HepG2 (cell line): ENCODE results near the gene ATP13A2. TPM values are rescaled to one million over a fixed set of nuclear protein-coding genes. Genes with fewer than 3 reads are reported as not detected.

ENCODE experiments used
- ATAC-seq: fragments of 200-7000 bp; cut with Tn5 transposase; 3 replicates; pipeline ENCODE4 v1.9.1; 2020; ENCODE audit warnings: mild to moderate bottlenecking, moderate library complexity
- BruUV-seq: library from RNA; stranded (reverse); fragments of 400-500 nt; replicated peaks from 2 replicates; lab custom pipeline; 2021; lab: Mats Ljungman, UMichigan
- CTCF ChIA-PET: fragments of 300-600 bp; formaldehyde crosslinking; extraction: SDS; loops from one replicate; lab custom pipeline; 2021; ENCODE audit warnings: low total read pairs, inconsistent platforms, low intra/inter-chr PET ratio; lab: Yijun Ruan, JAX
- POLR2A ChIA-PET: fragments of 350-600 bp; sonication (Branson Sonifier 250); formaldehyde crosslinking; loops from one replicate; lab custom pipeline; 2020; ENCODE audit warnings: antibody characterized with exemption, inconsistent platforms; lab: Yijun Ruan, JAX
- DNase-seq: peaks from one replicate; pipeline ENCODE4 v3.0.0-alpha.2; 2015; ENCODE audit warnings: low spot score
- FAIRE-seq: peaks from 3 replicates; lab custom pipeline; 2011; peaks lifted over from hg19 to GRCh38; lab: Jason Lieb, UNC
- H2AFZ ChIP-seq: one replicate; pipeline ENCODE4 v1.6.1; 2011; ENCODE audit warnings: low read length, inconsistent platforms
- H3K27ac ChIP-seq: fragments of 300-600 bp; 3 replicates; pipeline ENCODE4 v1.8.0; 2011; ENCODE audit warnings: mixed run types, mild to moderate bottlenecking, mixed read lengths, low read length, inconsistent platforms; ENCODE audit not compliant: insufficient read depth; ENCODE audit errors: extremely low read length
- H3K27me3 ChIP-seq, 2 experiments: fragments of 200-600 bp in 1 of 2; 2 replicates in 1 of 2; 3 replicates in 1 of 2; pipeline versions ENCODE4 v1.6.0 to v1.8.0; 2011; ENCODE audit warnings: low read length in 2 of 2, mild to moderate bottlenecking in 2 of 2, moderate library complexity in 2 of 2, inconsistent platforms in 1 of 2; ENCODE audit not compliant: insufficient read depth in 2 of 2, control insufficient read depth in 1 of 2
- H3K36me3 ChIP-seq, 2 experiments: fragments of 200-600 bp in 1 of 2; replicated peaks in 1 of 2; 2 replicates in 1 of 2; 3 replicates in 1 of 2; pipeline versions ENCODE4 v1.5.1 to v1.8.0; 2011; ENCODE audit warnings: low read length in 2 of 2, inconsistent platforms in 1 of 2; ENCODE audit not compliant: insufficient read depth in 2 of 2, control insufficient read depth in 1 of 2
- H3K4me1 ChIP-seq: 2 replicates; pipeline ENCODE4 v1.5.1; 2012; ENCODE audit warnings: low read length, inconsistent platforms; ENCODE audit not compliant: insufficient read depth
- H3K4me2 ChIP-seq: 2 replicates; pipeline ENCODE4 v1.6.0; 2011; ENCODE audit warnings: low read depth, low read length, inconsistent platforms
- H3K4me3 ChIP-seq, 3 experiments: fragments of 200-600 bp in 1 of 3; sonication (generic), shearing (Covaris generic) in 1 of 3; replicated peaks in 1 of 3; 2 replicates each; pipeline ENCODE4 v1.5.1; 2011 to 2016; ENCODE audit warnings: low read length in 3 of 3, inconsistent platforms in 2 of 3, low read depth in 2 of 3, mild to moderate bottlenecking in 2 of 3, control low read depth in 1 of 3, mixed read lengths in 1 of 3; ENCODE audit not compliant: insufficient read depth in 1 of 3
- H3K79me2 ChIP-seq: one replicate; pipeline ENCODE4 v1.6.1; 2011; ENCODE audit warnings: low read length, inconsistent platforms; ENCODE audit not compliant: insufficient read depth
- H3K9ac ChIP-seq: 2 replicates; pipeline ENCODE4 v1.6.0; 2011; ENCODE audit warnings: mild to moderate bottlenecking, low read depth, low read length, inconsistent platforms; ENCODE audit not compliant: insufficient read depth
- H3K9me3 ChIP-seq: 2 replicates; pipeline ENCODE4 v1.5.1; 2012; ENCODE audit warnings: mild to moderate bottlenecking, low read length
- H4K20me1 ChIP-seq: 2 replicates; pipeline ENCODE4 v1.6.0; 2011; ENCODE audit warnings: inconsistent platforms, mild to moderate bottlenecking, low read length, moderate library complexity; ENCODE audit not compliant: insufficient read depth
- MXD4 ChIP-seq: IDR thresholded peaks from 2 replicates; pipeline ENCODE4 v1.6.1; 2016; ENCODE audit warnings: mild to moderate bottlenecking, missing biosample characterization, missing genetic modification reagents
- NFRKB ChIP-seq: fragments of 450-650 bp; IDR thresholded peaks from 2 replicates; pipeline ENCODE4 v1.6.1; 2017
- SMARCC2 ChIP-seq: fragments of 450-650 bp; IDR thresholded peaks from 2 replicates; pipeline ENCODE4 v1.6.1; 2017; ENCODE audit warnings: antibody characterized with exemption, mild to moderate bottlenecking
- SRSF4 ChIP-seq: fragments of 200-400 bp; formaldehyde crosslinking; IDR thresholded peaks from one replicate; pipeline ENCODE4 v1.6.1; 2018; ENCODE audit warnings: mild to moderate bottlenecking, low read depth, low read length, moderate library complexity; ENCODE audit not compliant: poor library complexity, severe bottlenecking
- TCF12 ChIP-seq, 2 experiments: fragments of 450-650 bp in 1 of 2; sonication (generic) in 1 of 2; formaldehyde crosslinking in 1 of 2; IDR thresholded peaks; 2 replicates each; pipeline versions ENCODE4 v1.6.1 to v1.8.0; 2017 to 2022; ENCODE audit warnings: antibody characterized with exemption in 1 of 2, mild to moderate bottlenecking in 1 of 2, missing genetic modification reagents in 1 of 2, moderate library complexity in 1 of 2
- ZNF282 ChIP-seq: fragments of 450-650 bp; IDR thresholded peaks from 2 replicates; pipeline ENCODE4 v1.6.1; 2018; ENCODE audit not compliant: partially characterized antibody
- WGBS: methylation state at CpG from one replicate; pipeline ENCODE4 v1.1.6; 2017; ENCODE audit warnings: low lambda C conversion rate; 5-methylcytosine and 5-hydroxymethylcytosine counted together
- in situ Hi-C: cut with HindIII; loops from 2 replicates; pipeline ENCODE4 v1.10.0; 2017; ENCODE audit warnings: low pct_unique_long_range_greater_than_20kb; ENCODE audit not compliant: extremely low pct_ligation_motif_present
- intact Hi-C: fragments of 100-400 bp; cut with micrococcal nuclease; formaldehyde crosslinking; loops from one replicate; pipeline ENCODE4 v1.10.0; 2022; ENCODE audit not compliant: unreplicated experiment
- polyA plus RNA-seq, 8 experiments: library from polyadenylated mRNA; depleted of rRNA in 3 of 8; stranded (reverse) in 7 of 8; unstranded in 1 of 8; fragments of >200 nt; fragmentation: Illumina TruSeq in 4 of 8; extraction: Trizol in 4 of 8; gene quantifications; 2 replicates each; pipeline versions ENCODE4 v1.2.1 to v1.2.3, GENCODE V29; 2011 to 2016; ENCODE audit warnings: low read depth in 4 of 8, missing spikeins in 1 of 8, mixed read lengths in 1 of 8; ENCODE audit not compliant: insufficient read depth in 1 of 8
- total RNA-seq, 5 experiments: library from RNA; depleted of rRNA; stranded (reverse); fragments of >200 nt; fragmentation: Illumina TruSeq; extraction: Trizol; gene quantifications; 2 replicates each; pipeline ENCODE4 v1.2.3, GENCODE V29; 2016; ENCODE audit warnings: low read depth in 1 of 5
- TF ChIP-seq, protein P1 (sequence below): sonication (generic); formaldehyde crosslinking; IDR thresholded peaks from 2 replicates; pipeline ENCODE4 v1.8.0; 2022; ENCODE audit warnings: missing genetic modification reagents, low read depth, mild to moderate bottlenecking, borderline replicate concordance
- TF ChIP-seq, protein P2 (sequence below): sonication (generic); formaldehyde crosslinking; IDR thresholded peaks from 2 replicates; pipeline ENCODE4 v1.4.0; 2020; ENCODE audit warnings: missing genetic modification reagents
- TF ChIP-seq, protein P3 (sequence below): IDR thresholded peaks from 2 replicates; pipeline ENCODE4 v1.6.1; 2018; ENCODE audit warnings: missing genetic modification reagents, mild to moderate bottlenecking, missing compliant biosample characterization
- TF ChIP-seq, protein P4 (sequence below): sonication (generic); formaldehyde crosslinking; IDR thresholded peaks from 2 replicates; pipeline ENCODE4 v1.9.0; 2021; ENCODE audit warnings: missing genetic modification reagents, mild to moderate bottlenecking, borderline replicate concordance
- TF ChIP-seq, protein P5 (sequence below): sonication (generic); formaldehyde crosslinking; IDR thresholded peaks from 2 replicates; pipeline ENCODE4 v1.5.0; 2020; ENCODE audit warnings: mild to moderate bottlenecking, low read depth, missing genetic modification reagents, borderline replicate concordance

ATP13A2 gene
- total and polyA plus RNA-seq, 2 of the 13 experiments (the other 11 are each of a cell fraction or from before 2014, with no cell fraction given): 13.2 to 16.2 TPM

DNA sequence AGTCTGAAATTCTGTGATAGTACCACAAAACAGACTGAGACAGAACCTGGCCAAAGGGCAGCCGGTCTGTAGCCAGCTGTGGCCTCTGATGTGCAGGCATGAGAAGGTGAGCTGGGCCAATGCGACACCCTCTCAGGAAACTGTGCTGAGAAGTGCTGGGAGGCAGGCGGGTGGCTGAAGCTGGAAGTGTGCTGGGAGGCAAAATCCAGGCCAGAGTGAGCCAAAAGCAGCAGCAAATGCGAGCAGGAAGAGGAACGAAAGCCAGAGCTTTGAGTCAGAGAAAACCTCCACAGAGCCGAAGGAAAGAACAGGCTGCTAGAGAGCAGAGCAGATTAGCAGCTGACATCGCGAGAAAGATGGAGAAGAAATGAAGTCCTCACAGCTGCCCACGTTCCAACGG is 10.2 kb upstream of the ATP13A2 start:
- in situ Hi-C loops (no loop called here), intact Hi-C loops (no loop called here)
- no TSS peak for BruUV-seq
- Histone ChIP-seq H3K4me3 (no peak overlapping the region), H3K4me1 (no peaks in the 10 kb centered on the region), H3K27ac (no peak overlapping the region), H2AFZ (no peak overlapping the region), H3K9me3 (no peaks in the 10 kb centered on the region), H3K79me2 (no peaks in the 10 kb centered on the region), H3K9ac (no peak overlapping the region), H4K20me1 (no peaks in the 10 kb centered on the region), H3K4me2 (no peak overlapping the region), H3K27me3 (no peaks in the 10 kb centered on the region), H3K36me3 (peaks cover 37 to 57% of the 10 kb centered on the region in 2 experiments; a peak in 4 of 5 replicates)
- FAIRE-seq (no peak), DNase-seq (no peak), ATAC-seq (no peak)
- CTCF ChIA-PET: no interaction called here
- POLR2A ChIA-PET: no interaction called here
- 98% methylated on average over 10 of the region's 10 CpGs for WGBS
- TF ChIP-seq NFRKB (no peak), SMARCC2 (no peak), SRSF4 (no peak), TCF12 (IDR thresholded peaks at IDR 0.05) (no peak), TCF12 (CRISPR knock-in tag; IDR thresholded peaks at IDR 0.05) (no peak), ZNF282 (no peak), MXD4 (CRISPR knock-in tag) (no peak)
- TF ChIP-seq, protein P1, sequence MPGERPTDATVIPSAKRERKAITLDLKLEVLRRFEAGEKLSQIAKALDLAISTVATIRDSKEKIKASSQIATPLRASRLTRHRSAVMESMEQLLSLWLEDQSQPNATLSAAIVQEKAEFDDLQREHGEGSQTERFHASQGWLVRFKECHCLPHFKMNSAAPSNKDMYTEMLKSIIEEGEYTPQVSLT (CRISPR knock-in tag): no peak
- TF ChIP-seq, protein P2, sequence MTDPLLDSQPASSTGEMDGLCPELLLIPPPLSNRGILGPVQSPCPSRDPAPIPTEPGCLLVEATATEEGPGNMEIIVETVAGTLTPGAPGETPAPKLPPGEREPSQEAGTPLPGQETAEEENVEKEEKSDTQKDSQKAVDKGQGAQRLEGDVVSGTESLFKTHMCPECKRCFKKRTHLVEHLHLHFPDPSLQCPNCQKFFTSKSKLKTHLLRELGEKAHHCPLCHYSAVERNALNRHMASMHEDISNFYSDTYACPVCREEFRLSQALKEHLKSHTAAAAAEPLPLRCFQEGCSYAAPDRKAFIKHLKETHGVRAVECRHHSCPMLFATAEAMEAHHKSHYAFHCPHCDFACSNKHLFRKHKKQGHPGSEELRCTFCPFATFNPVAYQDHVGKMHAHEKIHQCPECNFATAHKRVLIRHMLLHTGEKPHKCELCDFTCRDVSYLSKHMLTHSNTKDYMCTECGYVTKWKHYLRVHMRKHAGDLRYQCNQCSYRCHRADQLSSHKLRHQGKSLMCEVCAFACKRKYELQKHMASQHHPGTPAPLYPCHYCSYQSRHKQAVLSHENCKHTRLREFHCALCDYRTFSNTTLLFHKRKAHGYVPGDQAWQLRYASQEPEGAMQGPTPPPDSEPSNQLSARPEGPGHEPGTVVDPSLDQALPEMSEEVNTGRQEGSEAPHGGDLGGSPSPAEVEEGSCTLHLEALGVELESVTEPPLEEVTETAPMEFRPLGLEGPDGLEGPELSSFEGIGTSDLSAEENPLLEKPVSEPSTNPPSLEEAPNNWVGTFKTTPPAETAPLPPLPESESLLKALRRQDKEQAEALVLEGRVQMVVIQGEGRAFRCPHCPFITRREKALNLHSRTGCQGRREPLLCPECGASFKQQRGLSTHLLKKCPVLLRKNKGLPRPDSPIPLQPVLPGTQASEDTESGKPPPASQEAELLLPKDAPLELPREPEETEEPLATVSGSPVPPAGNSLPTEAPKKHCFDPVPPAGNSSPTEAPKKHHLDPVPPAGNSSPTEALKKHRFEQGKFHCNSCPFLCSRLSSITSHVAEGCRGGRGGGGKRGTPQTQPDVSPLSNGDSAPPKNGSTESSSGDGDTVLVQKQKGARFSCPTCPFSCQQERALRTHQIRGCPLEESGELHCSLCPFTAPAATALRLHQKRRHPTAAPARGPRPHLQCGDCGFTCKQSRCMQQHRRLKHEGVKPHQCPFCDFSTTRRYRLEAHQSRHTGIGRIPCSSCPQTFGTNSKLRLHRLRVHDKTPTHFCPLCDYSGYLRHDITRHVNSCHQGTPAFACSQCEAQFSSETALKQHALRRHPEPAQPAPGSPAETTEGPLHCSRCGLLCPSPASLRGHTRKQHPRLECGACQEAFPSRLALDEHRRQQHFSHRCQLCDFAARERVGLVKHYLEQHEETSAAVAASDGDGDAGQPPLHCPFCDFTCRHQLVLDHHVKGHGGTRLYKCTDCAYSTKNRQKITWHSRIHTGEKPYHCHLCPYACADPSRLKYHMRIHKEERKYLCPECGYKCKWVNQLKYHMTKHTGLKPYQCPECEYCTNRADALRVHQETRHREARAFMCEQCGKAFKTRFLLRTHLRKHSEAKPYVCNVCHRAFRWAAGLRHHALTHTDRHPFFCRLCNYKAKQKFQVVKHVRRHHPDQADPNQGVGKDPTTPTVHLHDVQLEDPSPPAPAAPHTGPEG (CRISPR knock-in tag): no peak
- TF ChIP-seq, protein P3, sequence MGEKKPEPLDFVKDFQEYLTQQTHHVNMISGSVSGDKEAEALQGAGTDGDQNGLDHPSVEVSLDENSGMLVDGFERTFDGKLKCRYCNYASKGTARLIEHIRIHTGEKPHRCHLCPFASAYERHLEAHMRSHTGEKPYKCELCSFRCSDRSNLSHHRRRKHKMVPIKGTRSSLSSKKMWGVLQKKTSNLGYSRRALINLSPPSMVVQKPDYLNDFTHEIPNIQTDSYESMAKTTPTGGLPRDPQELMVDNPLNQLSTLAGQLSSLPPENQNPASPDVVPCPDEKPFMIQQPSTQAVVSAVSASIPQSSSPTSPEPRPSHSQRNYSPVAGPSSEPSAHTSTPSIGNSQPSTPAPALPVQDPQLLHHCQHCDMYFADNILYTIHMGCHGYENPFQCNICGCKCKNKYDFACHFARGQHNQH: no peak
- TF ChIP-seq, protein P4, sequence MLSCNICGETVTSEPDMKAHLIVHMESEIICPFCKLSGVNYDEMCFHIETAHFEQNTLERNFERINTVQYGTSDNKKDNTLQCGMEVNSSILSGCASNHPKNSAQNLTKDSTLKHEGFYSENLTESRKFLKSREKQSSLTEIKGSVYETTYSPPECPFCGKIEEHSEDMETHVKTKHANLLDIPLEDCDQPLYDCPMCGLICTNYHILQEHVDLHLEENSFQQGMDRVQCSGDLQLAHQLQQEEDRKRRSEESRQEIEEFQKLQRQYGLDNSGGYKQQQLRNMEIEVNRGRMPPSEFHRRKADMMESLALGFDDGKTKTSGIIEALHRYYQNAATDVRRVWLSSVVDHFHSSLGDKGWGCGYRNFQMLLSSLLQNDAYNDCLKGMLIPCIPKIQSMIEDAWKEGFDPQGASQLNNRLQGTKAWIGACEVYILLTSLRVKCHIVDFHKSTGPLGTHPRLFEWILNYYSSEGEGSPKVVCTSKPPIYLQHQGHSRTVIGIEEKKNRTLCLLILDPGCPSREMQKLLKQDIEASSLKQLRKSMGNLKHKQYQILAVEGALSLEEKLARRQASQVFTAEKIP: no peak
- TF ChIP-seq, protein P5, sequence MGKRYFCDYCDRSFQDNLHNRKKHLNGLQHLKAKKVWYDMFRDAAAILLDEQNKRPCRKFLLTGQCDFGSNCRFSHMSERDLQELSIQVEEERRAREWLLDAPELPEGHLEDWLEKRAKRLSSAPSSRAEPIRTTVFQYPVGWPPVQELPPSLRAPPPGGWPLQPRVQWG: no peak
